GM19238 (cell line): ENCODE measurements around the gene KLHL18.
"Not testable (repeated sequence)": the region's sequence is repeated elsewhere in the genome, so short reads cannot be mapped to it uniquely, and the experiment has no call there.

ENCODE experiments used
- DNase-seq: peaks from one replicate; pipeline ENCODE4 v3.0.0; 2011; ENCODE audit warnings: low spot score; ENCODE audit not compliant: insufficient read length

The KLHL18 gene

DNA sequence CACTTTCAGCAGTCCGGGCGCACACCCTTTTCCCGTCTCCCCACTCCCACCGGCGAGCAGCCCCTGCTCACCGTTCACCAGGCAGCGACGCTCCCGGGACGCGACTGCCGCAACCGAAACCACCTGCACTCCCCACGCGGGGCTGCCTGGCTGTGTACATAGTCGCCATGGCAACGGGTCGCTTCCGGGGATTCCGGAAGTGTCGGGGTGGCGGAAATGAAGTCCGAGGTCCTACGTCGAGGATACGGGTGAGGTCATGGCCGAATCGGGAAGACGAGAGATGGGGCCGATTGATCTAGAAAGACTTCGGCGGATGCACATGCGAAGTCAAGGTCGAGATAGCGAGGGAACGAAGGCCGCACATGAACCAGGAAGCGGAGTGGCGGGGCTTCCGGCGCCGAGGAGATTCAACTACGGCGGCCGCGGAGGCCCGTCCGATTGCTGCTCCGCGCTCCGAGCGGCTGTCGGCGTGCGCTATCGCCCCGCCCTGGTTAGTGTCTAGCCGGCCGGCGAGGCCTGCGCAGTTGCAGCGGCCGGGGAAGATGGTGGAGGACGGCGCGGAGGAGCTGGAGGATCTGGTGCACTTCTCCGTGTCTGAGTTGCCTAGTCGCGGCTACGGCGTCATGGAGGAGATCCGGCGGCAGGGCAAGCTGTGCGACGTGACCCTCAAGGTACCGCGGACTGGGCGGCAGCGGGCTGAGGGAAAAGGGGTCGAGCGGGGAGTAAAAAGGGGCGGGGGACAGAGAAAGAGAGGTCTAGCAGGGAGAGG lies at the start of gene KLHL18, which contains the start of gene KIF9:
Gene KLHL18, plus strand, starts transcription at position 521 of the 769 bp plus-strand sequence. Its CDS starts 22 bp downstream, at position 543.
Gene KIF9, minus strand, starts transcription at position 376 of the 769 bp plus-strand sequence. CDS start 5,425 bp downstream, outside the sequence.
- peak; percentile 93 for DNase-seq

DNA sequence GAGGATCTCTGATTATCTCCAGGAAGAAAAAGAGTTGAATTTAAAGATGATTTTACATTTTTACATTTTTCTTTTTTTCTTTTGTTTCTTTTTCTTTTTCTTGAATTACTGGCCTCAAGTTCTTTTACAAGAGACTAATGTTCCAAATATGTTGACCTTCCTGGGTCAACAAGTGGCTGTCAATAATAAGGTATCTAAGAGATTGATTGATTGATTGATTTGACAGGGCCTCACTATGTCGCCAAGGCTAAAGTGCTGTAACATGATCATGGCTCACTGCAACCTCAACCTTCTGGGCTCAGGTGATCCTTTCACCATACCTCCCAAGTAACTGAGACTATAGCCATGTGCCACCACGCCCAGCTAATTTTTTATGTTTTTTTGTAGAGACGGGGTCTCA lies 44.7 kb upstream of the KLHL18 start:
- DNase-seq, result no peak

DNA sequence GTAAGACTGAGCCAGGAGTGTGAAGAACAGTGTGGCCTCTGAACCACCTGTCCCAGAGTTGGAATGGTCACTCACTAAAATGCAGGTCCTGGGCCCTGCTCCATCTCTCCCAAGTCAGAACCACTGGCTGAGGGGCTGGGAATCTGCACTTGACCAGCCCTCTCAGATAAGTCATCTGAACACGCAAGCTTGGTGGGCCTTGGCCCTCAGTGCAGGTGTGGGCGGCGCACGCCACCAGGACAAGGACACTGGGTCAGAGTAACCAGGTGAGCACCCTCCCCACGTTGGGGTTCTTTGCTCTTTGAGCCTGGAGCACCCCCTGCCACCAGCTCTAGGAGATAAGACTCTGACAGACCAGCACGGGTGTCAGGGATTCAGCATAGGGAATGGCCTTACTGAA lies 42.8 kb upstream of the KLHL18 start:
- no peak for DNase-seq

GRCh38 chr3:47243419-47244147 lies 39.2 kb upstream of the KLHL18 start:
- DNase-seq, result no peak

GRCh38 chr3:47244531-47245100 lies 38.1 kb upstream of the KLHL18 start:
- DNase-seq, result no peak

DNA sequence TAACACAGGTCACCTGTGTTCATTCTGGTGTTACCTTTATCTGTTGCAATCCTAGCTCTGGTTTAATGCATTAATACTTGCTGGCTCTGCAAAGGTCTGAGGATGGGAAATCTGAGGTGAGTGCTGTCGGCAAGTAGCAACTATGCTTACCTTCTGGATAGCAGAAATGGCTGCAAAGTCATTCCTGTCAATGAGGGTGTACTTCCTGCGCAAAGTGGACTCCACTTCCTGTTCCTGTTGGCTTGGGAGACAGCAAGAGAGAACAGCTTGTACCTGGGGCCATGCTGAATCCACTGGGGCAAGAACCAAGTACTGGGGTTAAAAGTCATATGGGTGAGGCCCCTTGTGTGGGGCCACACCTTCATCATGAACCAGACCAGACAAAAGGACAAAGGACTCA lies 37.5 kb upstream of the KLHL18 start:
- no peak for DNase-seq

DNA sequence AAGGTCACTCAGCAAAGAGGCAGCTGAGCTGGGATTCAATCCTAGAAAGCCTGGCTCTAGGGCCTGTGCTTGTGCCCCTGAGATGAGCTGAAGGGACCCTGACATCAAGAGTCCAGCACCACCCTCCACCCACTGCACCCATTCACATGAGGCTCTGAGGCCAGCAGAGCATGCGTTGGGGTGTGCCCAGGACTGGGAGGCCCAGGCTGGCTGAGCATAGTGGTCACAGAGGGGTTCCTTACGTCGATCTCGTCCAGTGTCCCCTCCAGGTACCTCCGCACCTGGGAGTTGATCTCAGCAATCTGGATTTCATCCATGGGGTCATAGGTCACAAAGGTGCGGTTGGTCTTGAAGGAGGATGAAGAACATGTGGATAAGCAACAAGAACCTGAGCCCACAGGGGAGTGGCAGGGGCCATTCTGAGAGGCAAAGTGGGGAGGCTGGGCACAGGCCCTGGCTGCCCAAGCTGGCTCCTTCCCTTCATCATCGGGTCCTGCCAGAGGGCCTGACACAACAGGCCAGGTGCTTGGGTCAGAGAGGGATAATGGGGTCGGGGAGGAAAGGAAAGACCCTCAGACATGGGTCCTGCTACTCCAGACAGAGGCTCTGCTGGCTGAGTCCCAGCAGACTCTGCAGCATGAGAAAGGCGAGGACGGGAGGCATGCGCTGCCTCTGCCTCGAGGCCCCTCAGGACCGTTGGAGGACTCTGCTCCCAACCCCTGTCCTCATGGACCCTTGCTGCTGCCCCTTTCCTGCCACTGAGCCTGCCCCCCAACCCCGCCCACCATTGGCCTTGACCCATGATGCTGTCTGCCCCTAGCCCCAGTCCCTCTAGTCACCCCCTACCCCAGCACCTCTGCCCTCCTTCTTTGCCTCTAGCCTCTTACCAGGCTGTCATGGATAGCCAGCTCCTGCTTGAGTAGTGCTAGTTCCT lies 35.3 kb upstream of the KLHL18 start:
- DNase-seq, result no peak

- DNase-seq, result no peak
Measured at GRCh38 chr3:47250309-47251060, 32.3 kb upstream of the KLHL18 start.

DNA sequence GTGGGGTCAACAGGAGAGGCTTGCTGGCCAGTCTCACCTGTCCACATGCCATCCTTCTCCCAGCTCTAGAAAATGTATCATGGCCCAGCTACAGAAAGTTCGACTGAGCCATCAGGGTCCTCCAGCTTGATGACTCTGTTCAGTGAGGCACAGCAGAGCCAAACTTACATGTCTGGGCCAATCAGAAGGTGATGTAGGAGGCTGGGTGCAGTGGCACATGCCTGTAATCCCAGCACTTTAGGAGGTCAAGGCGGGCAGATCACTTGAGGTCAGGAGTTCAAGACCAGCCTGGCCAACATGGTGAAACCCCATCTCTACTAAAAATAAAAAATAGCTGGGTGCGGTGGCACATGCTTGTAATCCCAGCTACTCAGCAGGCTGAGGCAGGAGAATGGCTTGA lies 31.7 kb upstream of the KLHL18 start:
- DNase-seq, result not testable (repeated sequence)

DNA sequence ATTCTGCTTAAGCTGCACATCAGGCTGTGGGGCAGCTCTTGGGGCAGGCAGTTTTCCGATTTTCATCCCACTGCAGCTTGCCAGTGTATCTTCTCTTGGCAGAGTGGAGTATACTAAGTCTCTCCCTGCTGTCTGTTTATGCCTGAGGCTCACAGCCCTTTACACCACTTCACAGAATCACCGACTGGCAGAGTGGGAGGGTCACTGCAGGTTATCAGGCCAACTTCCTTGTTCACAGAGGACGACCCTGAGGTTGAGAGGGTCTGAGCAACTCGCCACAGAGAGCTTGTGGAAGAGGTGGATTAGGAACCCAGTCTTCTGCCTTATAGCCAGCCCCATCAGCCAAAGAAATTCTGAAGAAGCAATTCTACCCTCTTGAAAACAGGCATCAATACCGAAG lies 31.1 kb upstream of the KLHL18 start:
- no peak for DNase-seq

DNA sequence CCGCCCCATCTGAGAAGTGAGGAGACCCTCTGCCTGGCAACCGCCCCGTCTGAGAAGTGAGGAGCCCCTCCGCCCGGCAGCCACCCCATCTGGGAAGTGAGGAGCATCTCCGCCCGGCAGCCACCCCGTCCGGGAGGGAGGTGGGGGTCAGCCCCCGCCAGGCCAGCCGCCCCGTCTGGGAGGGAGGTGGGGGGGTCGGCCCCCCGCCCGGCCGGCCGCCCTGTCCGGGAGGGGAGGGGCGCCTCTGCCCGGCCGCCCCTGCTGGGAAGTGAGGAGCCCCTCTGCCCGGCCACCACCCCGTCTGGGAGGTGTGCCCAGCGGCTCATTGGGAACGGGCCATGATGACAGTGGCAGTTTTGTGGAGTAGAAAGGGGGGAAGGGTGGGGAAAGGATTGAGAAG lies 26.4 kb upstream of the KLHL18 start:
- not testable (repeated sequence) for DNase-seq

DNA sequence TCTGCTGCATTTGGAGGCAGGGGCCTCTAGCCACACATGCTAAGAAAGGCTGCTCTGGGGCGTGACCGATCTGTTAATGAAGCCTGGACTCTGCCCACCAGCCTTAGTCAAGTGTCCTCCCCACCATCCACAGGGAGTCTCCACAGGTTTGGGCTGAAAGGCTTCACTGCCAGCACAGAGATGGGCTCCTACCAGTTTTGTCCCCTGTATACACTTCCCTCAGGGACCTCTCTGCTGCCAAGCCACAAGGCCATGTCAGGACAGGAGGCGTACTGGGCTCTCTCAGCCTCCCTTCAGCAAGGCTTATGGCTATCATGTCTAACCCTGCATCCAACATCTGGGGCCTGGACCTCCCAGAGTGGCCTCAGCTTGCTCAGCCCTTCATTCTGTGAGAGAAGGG lies 23.6 kb upstream of the KLHL18 start:
- DNase-seq, result no peak

DNA sequence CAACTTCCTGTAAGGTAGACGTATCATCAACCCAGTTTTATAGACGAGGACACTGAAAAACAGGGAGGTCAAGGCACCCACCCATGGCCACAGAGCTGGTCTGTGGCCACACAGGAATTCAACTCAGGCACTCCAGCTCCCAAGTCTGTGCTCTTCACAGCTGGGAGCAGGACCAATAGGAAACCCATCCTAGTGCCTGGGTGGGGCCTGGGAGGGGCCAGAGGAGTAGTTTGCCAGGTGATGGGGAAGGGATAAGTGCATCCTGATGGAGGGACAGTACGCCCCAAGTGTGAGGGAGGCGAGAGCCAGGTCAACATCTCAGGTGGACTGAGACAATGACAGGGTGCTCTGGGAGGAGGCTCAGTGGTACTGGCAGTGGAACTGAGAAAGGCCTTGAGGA lies 22.1 kb upstream of the KLHL18 start:
- DNase-seq, result no peak

GRCh38 chr3:47261301-47261700 lies 21.4 kb upstream of the KLHL18 start:
- DNase-seq, result no peak

- DNase-seq, result no peak
Measured at GRCh38 chr3:47265008-47265407, 17.7 kb upstream of the KLHL18 start.

- DNase-seq, result no peak
Measured at GRCh38 chr3:47265725-47266428, 16.9 kb upstream of the KLHL18 start.

- DNase-seq, result no peak
Measured at GRCh38 chr3:47266709-47267489, 15.8 kb upstream of the KLHL18 start.

GRCh38 chr3:47267490-47267824 lies 15.3 kb upstream of the KLHL18 start:
- no peak for DNase-seq

- no peak for DNase-seq
Measured at GRCh38 chr3:47270526-47270925, 12.2 kb upstream of the KLHL18 start.
